Measurements from ENCODE around the gene RIC8A. TPM values are rescaled to one million over a fixed set of nuclear protein-coding genes. Genes with fewer than 3 reads are reported as not detected.

RIC8A gene
- total and polyA plus RNA-seq, 2 of the 13 experiments (the other 11 are each of a cell fraction or from before 2014, with no cell fraction given) = 62.1 to 63.8 TPM

DNA sequence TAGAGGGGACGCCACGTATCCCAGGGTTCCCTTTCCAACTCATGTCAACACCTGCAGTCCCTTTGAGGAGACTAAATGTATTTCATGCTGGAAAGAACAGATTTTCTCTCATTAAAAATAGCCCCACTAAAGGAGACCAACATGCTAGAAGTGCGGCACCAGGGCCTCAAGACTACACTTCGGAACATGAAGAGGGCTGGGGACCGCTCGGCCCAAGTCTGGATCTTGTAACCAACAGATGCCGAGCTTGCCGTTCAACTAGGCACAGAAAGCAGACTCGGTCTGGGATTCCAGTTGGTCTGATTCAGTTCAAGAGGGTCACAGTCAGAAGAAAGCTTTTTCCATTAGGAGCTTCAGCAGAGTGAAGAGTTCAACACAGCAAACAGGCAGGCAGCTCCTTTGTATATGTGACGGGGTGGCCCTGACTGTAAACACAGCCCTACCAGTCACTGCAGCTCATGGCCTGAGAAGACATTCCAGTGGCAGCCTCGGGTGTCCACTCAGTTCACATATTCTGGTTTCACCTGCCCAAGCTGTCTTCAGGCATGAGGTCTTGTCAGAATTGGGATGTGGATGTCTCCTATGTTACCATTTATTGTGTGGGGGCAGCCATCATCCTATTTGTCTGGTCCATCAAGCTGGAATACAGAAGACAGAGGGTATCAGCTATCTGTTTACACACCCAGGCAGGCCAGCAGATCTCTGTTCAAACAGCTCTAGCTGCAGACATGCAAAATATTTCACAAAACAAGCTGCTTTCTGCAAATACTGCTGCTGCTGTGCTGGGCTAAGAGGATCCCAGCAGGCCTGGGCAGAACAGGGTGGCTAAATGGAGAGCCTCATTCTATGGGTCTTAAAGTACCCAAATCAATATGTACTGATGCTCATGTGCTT lies 8.8 kb downstream of the RIC8A start (continued):
- TF ChIP-seq, protein P1, sequence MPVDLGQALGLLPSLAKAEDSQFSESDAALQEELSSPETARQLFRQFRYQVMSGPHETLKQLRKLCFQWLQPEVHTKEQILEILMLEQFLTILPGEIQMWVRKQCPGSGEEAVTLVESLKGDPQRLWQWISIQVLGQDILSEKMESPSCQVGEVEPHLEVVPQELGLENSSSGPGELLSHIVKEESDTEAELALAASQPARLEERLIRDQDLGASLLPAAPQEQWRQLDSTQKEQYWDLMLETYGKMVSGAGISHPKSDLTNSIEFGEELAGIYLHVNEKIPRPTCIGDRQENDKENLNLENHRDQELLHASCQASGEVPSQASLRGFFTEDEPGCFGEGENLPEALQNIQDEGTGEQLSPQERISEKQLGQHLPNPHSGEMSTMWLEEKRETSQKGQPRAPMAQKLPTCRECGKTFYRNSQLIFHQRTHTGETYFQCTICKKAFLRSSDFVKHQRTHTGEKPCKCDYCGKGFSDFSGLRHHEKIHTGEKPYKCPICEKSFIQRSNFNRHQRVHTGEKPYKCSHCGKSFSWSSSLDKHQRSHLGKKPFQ (CRISPR knock-in tag; IDR thresholded peaks at IDR 0.05; ENCODE audit: insufficient replicate concordance) = no peak
- TF ChIP-seq, protein P2, sequence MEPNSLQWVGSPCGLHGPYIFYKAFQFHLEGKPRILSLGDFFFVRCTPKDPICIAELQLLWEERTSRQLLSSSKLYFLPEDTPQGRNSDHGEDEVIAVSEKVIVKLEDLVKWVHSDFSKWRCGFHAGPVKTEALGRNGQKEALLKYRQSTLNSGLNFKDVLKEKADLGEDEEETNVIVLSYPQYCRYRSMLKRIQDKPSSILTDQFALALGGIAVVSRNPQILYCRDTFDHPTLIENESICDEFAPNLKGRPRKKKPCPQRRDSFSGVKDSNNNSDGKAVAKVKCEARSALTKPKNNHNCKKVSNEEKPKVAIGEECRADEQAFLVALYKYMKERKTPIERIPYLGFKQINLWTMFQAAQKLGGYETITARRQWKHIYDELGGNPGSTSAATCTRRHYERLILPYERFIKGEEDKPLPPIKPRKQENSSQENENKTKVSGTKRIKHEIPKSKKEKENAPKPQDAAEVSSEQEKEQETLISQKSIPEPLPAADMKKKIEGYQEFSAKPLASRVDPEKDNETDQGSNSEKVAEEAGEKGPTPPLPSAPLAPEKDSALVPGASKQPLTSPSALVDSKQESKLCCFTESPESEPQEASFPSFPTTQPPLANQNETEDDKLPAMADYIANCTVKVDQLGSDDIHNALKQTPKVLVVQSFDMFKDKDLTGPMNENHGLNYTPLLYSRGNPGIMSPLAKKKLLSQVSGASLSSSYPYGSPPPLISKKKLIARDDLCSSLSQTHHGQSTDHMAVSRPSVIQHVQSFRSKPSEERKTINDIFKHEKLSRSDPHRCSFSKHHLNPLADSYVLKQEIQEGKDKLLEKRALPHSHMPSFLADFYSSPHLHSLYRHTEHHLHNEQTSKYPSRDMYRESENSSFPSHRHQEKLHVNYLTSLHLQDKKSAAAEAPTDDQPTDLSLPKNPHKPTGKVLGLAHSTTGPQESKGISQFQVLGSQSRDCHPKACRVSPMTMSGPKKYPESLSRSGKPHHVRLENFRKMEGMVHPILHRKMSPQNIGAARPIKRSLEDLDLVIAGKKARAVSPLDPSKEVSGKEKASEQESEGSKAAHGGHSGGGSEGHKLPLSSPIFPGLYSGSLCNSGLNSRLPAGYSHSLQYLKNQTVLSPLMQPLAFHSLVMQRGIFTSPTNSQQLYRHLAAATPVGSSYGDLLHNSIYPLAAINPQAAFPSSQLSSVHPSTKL (CRISPR knock-in tag; IDR thresholded peaks at IDR 0.05) = peak; percentile 26; the same call in 1 of the 2 replicates
- TF ChIP-seq, protein P3, sequence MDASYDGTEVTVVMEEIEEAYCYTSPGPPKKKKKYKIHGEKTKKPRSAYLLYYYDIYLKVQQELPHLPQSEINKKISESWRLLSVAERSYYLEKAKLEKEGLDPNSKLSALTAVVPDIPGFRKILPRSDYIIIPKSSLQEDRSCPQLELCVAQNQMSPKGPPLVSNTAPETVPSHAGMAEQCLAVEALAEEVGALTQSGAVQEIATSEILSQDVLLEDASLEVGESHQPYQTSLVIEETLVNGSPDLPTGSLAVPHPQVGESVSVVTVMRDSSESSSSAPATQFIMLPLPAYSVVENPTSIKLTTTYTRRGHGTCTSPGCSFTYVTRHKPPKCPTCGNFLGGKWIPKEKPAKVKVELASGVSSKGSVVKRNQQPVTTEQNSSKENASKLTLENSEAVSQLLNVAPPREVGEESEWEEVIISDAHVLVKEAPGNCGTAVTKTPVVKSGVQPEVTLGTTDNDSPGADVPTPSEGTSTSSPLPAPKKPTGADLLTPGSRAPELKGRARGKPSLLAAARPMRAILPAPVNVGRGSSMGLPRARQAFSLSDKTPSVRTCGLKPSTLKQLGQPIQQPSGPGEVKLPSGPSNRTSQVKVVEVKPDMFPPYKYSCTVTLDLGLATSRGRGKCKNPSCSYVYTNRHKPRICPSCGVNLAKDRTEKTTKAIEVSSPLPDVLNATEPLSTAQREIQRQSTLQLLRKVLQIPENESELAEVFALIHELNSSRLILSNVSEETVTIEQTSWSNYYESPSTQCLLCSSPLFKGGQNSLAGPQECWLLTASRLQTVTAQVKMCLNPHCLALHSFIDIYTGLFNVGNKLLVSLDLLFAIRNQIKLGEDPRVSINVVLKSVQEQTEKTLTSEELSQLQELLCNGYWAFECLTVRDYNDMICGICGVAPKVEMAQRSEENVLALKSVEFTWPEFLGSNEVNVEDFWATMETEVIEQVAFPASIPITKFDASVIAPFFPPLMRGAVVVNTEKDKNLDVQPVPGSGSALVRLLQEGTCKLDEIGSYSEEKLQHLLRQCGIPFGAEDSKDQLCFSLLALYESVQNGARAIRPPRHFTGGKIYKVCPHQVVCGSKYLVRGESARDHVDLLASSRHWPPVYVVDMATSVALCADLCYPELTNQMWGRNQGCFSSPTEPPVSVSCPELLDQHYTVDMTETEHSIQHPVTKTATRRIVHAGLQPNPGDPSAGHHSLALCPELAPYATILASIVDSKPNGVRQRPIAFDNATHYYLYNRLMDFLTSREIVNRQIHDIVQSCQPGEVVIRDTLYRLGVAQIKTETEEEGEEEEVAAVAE (CRISPR knock-in tag; IDR thresholded peaks at IDR 0.05; ENCODE audit: borderline replicate concordance) = no peak
- TF ChIP-seq ZNF350 (CRISPR knock-in tag; IDR thresholded peaks at IDR 0.05; ENCODE audit: borderline replicate concordance, low read depth) (no peak), ZNF121 (CRISPR knock-in tag; IDR thresholded peaks at IDR 0.05) (peak; percentile 54; the same call in 1 of the 2 replicates)
